ENCODE measurements around the gene USP3. TPM values are rescaled to one million over a fixed set of nuclear protein-coding genes. Genes with fewer than 3 reads are reported as not detected.

USP3 gene
- total and polyA plus RNA-seq, 2 of the 4 experiments (the other 2 are of a cell fraction), result 17.3 to 52.3 TPM

- H3K36me3 ChIP-seq (ENCODE audit: control insufficient read depth, insufficient read depth, low read length), result peaks cover 3% of the 10 kb centered on the region; the same call in 1 of the 2 replicates
- H2BK20ac ChIP-seq (ENCODE audit: low read depth, low read length), result peak within 1 kb of the TSS; percentile 58
- intact Hi-C loops (cut with micrococcal nuclease), result loop anchor here (1.0 kb wide), 2 partner anchors 44 to 92 kb away; no protein-coding TSS in a partner anchor
- peak within 1 kb of the TSS; percentile 87 for H3K4ac ChIP-seq (ENCODE audit: low read depth, low read length)
- peak within 1 kb of the TSS; percentile 48; the same call in 1 of the 3 replicates for H2BK15ac ChIP-seq (ENCODE audit: low read depth, low read length)
- H4K20me1 ChIP-seq (ENCODE audit: insufficient read depth, low read length), result no peaks in the 10 kb centered on the region
- in situ Hi-C loops (cut with MboI; ENCODE audit: low sequenced_read_pairs), result no loop called here
- H4K5ac ChIP-seq (ENCODE audit: low read depth, low read length), result peak within 1 kb of the TSS; percentile 49
- peak within 1 kb of the TSS; percentile 47 for H3K18ac ChIP-seq (ENCODE audit: low read depth, low read length)
- DNase-seq (peak; percentile 84), ATAC-seq (ENCODE audit: low read depth) (peak; percentile 50)
- peak within 1 kb of the TSS; percentile 35 for H2BK5ac ChIP-seq (ENCODE audit: low read depth, low read length, poor library complexity, severe bottlenecking)
- peaks cover 24% of the 10 kb centered on the region for H3K4me1 ChIP-seq (ENCODE audit: control insufficient read depth, insufficient read depth, low read length)
- H3K14ac ChIP-seq (replicated peaks; ENCODE audit: low read depth, low read length), result peak within 1 kb of the TSS; percentile 72
- no TSS peak for BruUV-seq (replicated peaks)
- H3K79me1 ChIP-seq (ENCODE audit: low read depth in 1 of 2, low read length in 2 of 2), result peaks cover 0 to 7% of the 10 kb centered on the region in 2 experiments; a peak in 2 of 4 replicates
- H3K27me3 ChIP-seq (ENCODE audit: control insufficient read depth, insufficient read depth, low read length), result no peaks in the 10 kb centered on the region
- ChIA-PET CTCF (interaction anchor here (1.3 kb wide), 1 partner anchor 131 kb away, joined by 4 read pairs; no protein-coding TSS in a partner anchor), POLR2A (ENCODE audit: unreplicated experiment) (interaction anchor here (0.7 kb wide), 1 partner anchor 82 kb away, joined by 3 read pairs; no protein-coding TSS in a partner anchor)
- 55% methylated on average over 11 of the region's 23 CpGs; no CpG with 5 or more reads in 1 of the 2 experiments for WGBS, 2 experiments (ENCODE audit: extremely low coverage in 2 of 2, insufficient read length in 1 of 2)
- peak within 1 kb of the TSS; percentile 41; the same call in 1 of the 2 replicates for H3K4me2 ChIP-seq (ENCODE audit: low read depth, low read length)
- H4K91ac ChIP-seq (ENCODE audit: insufficient read depth, low read depth, low read length), result peak within 1 kb of the TSS; percentile 78
- H3K9me1 ChIP-seq (ENCODE audit: insufficient read depth, low read length), result peaks cover 22% of the 10 kb centered on the region
- H2AK9ac ChIP-seq (replicated peaks; ENCODE audit: low read depth, low read length, poor library complexity), result peak within 1 kb of the TSS; percentile 66
- peak within 1 kb of the TSS; percentile 81 for H2AFZ ChIP-seq (replicated peaks; ENCODE audit: low read length, poor library complexity)
- H3K56ac ChIP-seq (ENCODE audit: extremely low read depth, insufficient read depth, low read length), result peak within 1 kb of the TSS; percentile 20; the same call in 1 of the 2 replicates
- H2BK120ac ChIP-seq (ENCODE audit: low read depth, low read length), result peak within 1 kb of the TSS; percentile 83
- H3K27ac ChIP-seq (ENCODE audit: insufficient read depth, low read length), result peak within 1 kb of the TSS; percentile 62
- H3K9ac ChIP-seq (ENCODE audit: low read depth, low read length), result peak within 1 kb of the TSS; percentile 49
- H2AK5ac ChIP-seq (ENCODE audit: low read depth, low read length), result peak within 1 kb of the TSS; percentile 58
- peak within 1 kb of the TSS; percentile 59 to 75; a peak in 3 of 4 replicates for H4K8ac ChIP-seq (ENCODE audit: low read depth in 2 of 2, low read length in 2 of 2)
- dilution Hi-C loops (cut with HindIII; ENCODE audit: low sequenced_read_pairs, unreplicated experiment), result no loop called here
- TF ChIP-seq CHD1 (IDR thresholded peaks at IDR 0.05; ENCODE audit: low read depth, low read length), result no peak
- peak; percentile 83; the same call in 1 of the 2 replicates for TF ChIP-seq MXI1 (IDR thresholded peaks at IDR 0.05; ENCODE audit: borderline replicate concordance, low read depth, low read length)
- no peak within 1 kb of the TSS for H3K4me3 ChIP-seq (ENCODE audit: insufficient read depth, low read depth, low read length)
- H3K23ac ChIP-seq (ENCODE audit: low read depth, low read length), result peak within 1 kb of the TSS; percentile 76
- H3K9me3 ChIP-seq (ENCODE audit: control insufficient read depth, insufficient read depth, low read length), result no peaks in the 10 kb centered on the region
Observed at GRCh38 chr15:63597038-63597790, 92.8 kb downstream of the USP3 start, which contains the start of gene FBXL22. Gene FBXL22 (plus strand): TSS chr15:63597387. CDS start chr15:63597393, 6 bp downstream.
